Measurements from ENCODE around the gene CHD9NB.

GRCh38 chr16:53080345-53081031 is 27.8 kb upstream of the CHD9NB start:
- TF ChIP-seq CTCF (IDR thresholded peaks at IDR 0.05; ENCODE audit: low read depth, low read length): no peak
- no peak for TF ChIP-seq EZH2phosphoT487 (IDR thresholded peaks at IDR 0.05; ENCODE audit: low read depth)

All from OCI-LY3 (cell line).